CD14-positive monocyte (primary cell): ENCODE data around the gene A4GNT. TPM values are rescaled to one million over a fixed set of nuclear protein-coding genes. Genes with fewer than 3 reads are reported as not detected.

Experiments used
- DNase-seq, 3 donors: peaks; one replicate each; pipeline ENCODE4 v3.0.0-alpha.2; 2011 to 2022
- H2AFZ ChIP-seq: 2 replicates; pipeline ENCODE4 v1.6.0; 2012; ENCODE audit warnings: mild to moderate bottlenecking, low read depth, low read length, inconsistent platforms; ENCODE audit not compliant: insufficient read depth, poor library complexity, severe bottlenecking
- H3K27ac ChIP-seq, 2 donors: 1 replicate in 1 of 2; 2 replicates in 1 of 2; pipeline ENCODE4 v1.5.1; 2012 to 2013; ENCODE audit warnings: low read length in 2 of 2, control low read depth in 1 of 2, inconsistent platforms in 1 of 2, low read depth in 1 of 2, mild to moderate bottlenecking in 1 of 2
- H3K27me3 ChIP-seq, 2 donors: one replicate each; pipeline versions ENCODE4 v1.6.0 to v1.6.1; 2011 to 2013; ENCODE audit warnings: low read length in 2 of 2; ENCODE audit not compliant: control insufficient read depth in 2 of 2, insufficient read depth in 2 of 2
- H3K36me3 ChIP-seq, 2 donors: replicated peaks in 1 of 2; 1 replicate in 1 of 2; 2 replicates in 1 of 2; pipeline versions ENCODE4 v1.5.1 to v1.6.1; 2012 to 2013; ENCODE audit warnings: low read length in 2 of 2, control low read depth in 1 of 2, inconsistent platforms in 1 of 2, mild to moderate bottlenecking in 1 of 2; ENCODE audit not compliant: insufficient read depth in 2 of 2, control insufficient read depth in 1 of 2
- H3K4me1 ChIP-seq, 2 donors: 1 replicate in 1 of 2; 2 replicates in 1 of 2; pipeline versions ENCODE4 v1.5.1 to v1.6.1; 2012 to 2013; ENCODE audit warnings: low read length in 2 of 2, control low read depth in 1 of 2, inconsistent platforms in 1 of 2, mild to moderate bottlenecking in 1 of 2, moderate library complexity in 1 of 2; ENCODE audit not compliant: insufficient read depth in 2 of 2, control insufficient read depth in 1 of 2
- H3K4me2 ChIP-seq: replicated peaks from 2 replicates; pipeline ENCODE3; 2012; ENCODE audit warnings: low read length, moderate library complexity, mild to moderate bottlenecking; ENCODE audit not compliant: poor library complexity, severe bottlenecking; ENCODE audit errors: extremely low read depth
- H3K4me3 ChIP-seq, 3 experiments: fragments of 200-600 bp in 1 of 3; sonication (generic) in 1 of 3; replicated peaks in 1 of 3; 1 replicate in 2 of 3; 2 replicates in 1 of 3; pipeline ENCODE4 v1.5.1; 2011 to 2013; ENCODE audit warnings: low read length in 3 of 3, mild to moderate bottlenecking in 3 of 3, control low read depth in 2 of 3, low read depth in 2 of 3, inconsistent platforms in 1 of 3, moderate library complexity in 1 of 3
- H3K79me2 ChIP-seq: 2 replicates; pipeline ENCODE4 v1.6.0; 2012; ENCODE audit warnings: mild to moderate bottlenecking, control low read depth, inconsistent platforms, low read length, moderate library complexity; ENCODE audit not compliant: insufficient read depth
- H3K9ac ChIP-seq: 2 replicates; pipeline ENCODE4 v1.6.0; 2017; ENCODE audit warnings: low read length, mild to moderate bottlenecking; ENCODE audit not compliant: insufficient read depth, poor library complexity, severe bottlenecking
- H3K9me3 ChIP-seq, 2 donors: replicated peaks in 1 of 2; 1 replicate in 1 of 2; 2 replicates in 1 of 2; pipeline versions ENCODE4 v1.5.1 to v1.6.1; 2012 to 2013; ENCODE audit warnings: low read length in 2 of 2, control low read depth in 1 of 2; ENCODE audit not compliant: control insufficient read depth in 1 of 2, insufficient read depth in 1 of 2
- H4K20me1 ChIP-seq: 2 replicates; pipeline ENCODE4 v1.6.0; 2012; ENCODE audit warnings: mild to moderate bottlenecking, low read length, control low read depth, moderate library complexity; ENCODE audit not compliant: insufficient read depth
- H3K27ac Mint-ChIP-seq, 7 donors: one replicate each; pipeline ENCODE4 v1.8.0; 2020; ENCODE audit warnings: mild to moderate bottlenecking in 7 of 7, mixed read lengths in 7 of 7, moderate library complexity in 6 of 7, inconsistent platforms in 2 of 7
- H3K27me3 Mint-ChIP-seq, 3 donors: one replicate each; pipeline ENCODE4 v1.8.0; 2021 to 2022; ENCODE audit warnings: low read depth in 3 of 3, mild to moderate bottlenecking in 3 of 3, mixed read lengths in 3 of 3, moderate library complexity in 3 of 3, inconsistent platforms in 1 of 3
- H3K36me3 Mint-ChIP-seq, 2 donors: one replicate each; pipeline ENCODE4 v1.8.0; 2020; ENCODE audit warnings: mixed read lengths in 2 of 2, inconsistent platforms in 1 of 2, mild to moderate bottlenecking in 1 of 2
- H3K4me1 Mint-ChIP-seq: one replicate; pipeline ENCODE4 v1.8.0; 2020; ENCODE audit warnings: mild to moderate bottlenecking, mixed read lengths
- H3K4me3 Mint-ChIP-seq, 2 donors: one replicate each; pipeline ENCODE4 v1.8.0; 2020; ENCODE audit warnings: mild to moderate bottlenecking in 2 of 2, mixed read lengths in 2 of 2, moderate library complexity in 1 of 2
- H3K9me3 Mint-ChIP-seq, 7 donors: one replicate each; pipeline ENCODE4 v1.8.0; 2020 to 2022; ENCODE audit warnings: mixed read lengths in 7 of 7, mild to moderate bottlenecking in 6 of 7, moderate library complexity in 6 of 7, inconsistent platforms in 2 of 7
- WGBS: methylation state at CpG from one replicate; pipeline ENCODE4 v1.1.5; 2013; ENCODE audit warnings: missing lambda C conversion rate; ENCODE audit not compliant: insufficient coverage; 5-methylcytosine and 5-hydroxymethylcytosine counted together
- intact Hi-C, 2 donors: fragments of 100-400 bp; cut with micrococcal nuclease; formaldehyde crosslinking; loops; one replicate each; pipeline versions ENCODE4 v1.15.0 to v1.15.1; 2023
- polyA plus RNA-seq, 3 donors: library from polyadenylated mRNA; depleted of rRNA in 1 of 3; unstranded in 2 of 3; stranded (reverse) in 1 of 3; fragments of 300-500 nt in 2 of 3; fragments of >200 nt in 1 of 3; fragmentation: Illumina TruSeq in 2 of 3; gene quantifications; 1 replicate in 2 of 3; 2 replicates in 1 of 3; pipeline ENCODE4 v1.2.3, GENCODE V29; 2012 to 2021
- TF ChIP-seq, protein P1 (sequence below): fragments of 200-600 bp; IDR thresholded peaks from one replicate; pipeline ENCODE4 v1.8.0; 2022; ENCODE audit warnings: antibody characterized with exemption, mild to moderate bottlenecking

Gene A4GNT
- polyA plus RNA-seq, 3 donors: not detected

DNA sequence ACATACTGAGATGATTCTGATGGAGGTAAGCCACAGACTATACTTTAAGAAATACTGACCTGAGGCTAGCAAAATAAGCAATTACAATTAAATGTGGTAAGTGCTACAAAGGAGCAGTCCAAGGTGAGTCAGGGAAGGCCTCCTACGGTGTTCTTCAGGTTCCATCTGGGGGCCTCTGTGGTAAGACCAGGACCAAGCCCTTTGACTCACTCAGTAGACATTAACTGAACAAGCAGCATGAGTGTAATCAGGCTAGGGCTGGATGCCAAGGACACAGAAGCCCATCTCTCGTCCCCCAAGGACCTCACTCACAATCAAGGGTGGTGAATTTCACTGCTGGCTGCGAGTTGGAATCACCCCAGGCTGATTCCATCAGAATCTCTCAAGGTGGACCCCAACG is 54.1 kb downstream of the A4GNT start:
- no peak overlapping the region for H3K27ac Mint-ChIP-seq
- Histone ChIP-seq H3K4me2 (no peak overlapping the region), H3K4me3 (no peak overlapping the region), H3K27ac (no peak overlapping the region), H3K27me3 (no peaks in the 10 kb centered on the region), H3K9me3 (no peaks in the 10 kb centered on the region), H2AFZ (no peak overlapping the region), H3K4me1 (peaks cover 18 to 34% of the 10 kb centered on the region in 2 donors), H3K9ac (no peak overlapping the region), H4K20me1 (no peaks in the 10 kb centered on the region), H3K79me2 (no peaks in the 10 kb centered on the region), H3K36me3 (no peaks in the 10 kb centered on the region)
- TF ChIP-seq, protein P1, sequence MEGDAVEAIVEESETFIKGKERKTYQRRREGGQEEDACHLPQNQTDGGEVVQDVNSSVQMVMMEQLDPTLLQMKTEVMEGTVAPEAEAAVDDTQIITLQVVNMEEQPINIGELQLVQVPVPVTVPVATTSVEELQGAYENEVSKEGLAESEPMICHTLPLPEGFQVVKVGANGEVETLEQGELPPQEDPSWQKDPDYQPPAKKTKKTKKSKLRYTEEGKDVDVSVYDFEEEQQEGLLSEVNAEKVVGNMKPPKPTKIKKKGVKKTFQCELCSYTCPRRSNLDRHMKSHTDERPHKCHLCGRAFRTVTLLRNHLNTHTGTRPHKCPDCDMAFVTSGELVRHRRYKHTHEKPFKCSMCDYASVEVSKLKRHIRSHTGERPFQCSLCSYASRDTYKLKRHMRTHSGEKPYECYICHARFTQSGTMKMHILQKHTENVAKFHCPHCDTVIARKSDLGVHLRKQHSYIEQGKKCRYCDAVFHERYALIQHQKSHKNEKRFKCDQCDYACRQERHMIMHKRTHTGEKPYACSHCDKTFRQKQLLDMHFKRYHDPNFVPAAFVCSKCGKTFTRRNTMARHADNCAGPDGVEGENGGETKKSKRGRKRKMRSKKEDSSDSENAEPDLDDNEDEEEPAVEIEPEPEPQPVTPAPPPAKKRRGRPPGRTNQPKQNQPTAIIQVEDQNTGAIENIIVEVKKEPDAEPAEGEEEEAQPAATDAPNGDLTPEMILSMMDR: no peak
- no peak overlapping the region for H3K4me3 Mint-ChIP-seq
- intact Hi-C loops: loop anchor here (10.0 kb wide), 2 partner anchors 337 to 847 kb away; no protein-coding TSS in a partner anchor
- no peak for DNase-seq
- peaks cover 0 to 3% (median 0%) of the 10 kb centered on the region in 3 donors for H3K27me3 Mint-ChIP-seq
- WGBS: 100% methylated on average over 2 of the region's 4 CpGs
- H3K36me3 Mint-ChIP-seq: peaks cover 1 to 22% of the 10 kb centered on the region in 2 donors
- peaks cover 0 to 3% (median 0%) of the 10 kb centered on the region in 7 donors for H3K9me3 Mint-ChIP-seq
- peaks cover 26% of the 10 kb centered on the region for H3K4me1 Mint-ChIP-seq

Other genes with a start within 250 kb of the A4GNT start
- not detected for gene CLDN18, start 122.2 kb downstream of the A4GNT start, polyA plus RNA-seq
- gene DZIP1L, start 16.8 kb downstream of the A4GNT start, polyA plus RNA-seq: 1 to 10 TPM in 1 of 3 donors, under 1 TPM in 2; 0.50 to 1.8 (median 0.52) TPM
- 1 to 10 TPM; 4.8 to 7.5 (median 5.6) TPM for gene DBR1, start 42.5 kb upstream of the A4GNT start, polyA plus RNA-seq
- 10 to 100 TPM; 34.3 to 43.9 (median 42.0) TPM for gene ARMC8, start 54.9 kb upstream of the A4GNT start, polyA plus RNA-seq
- under 1 TPM in 1 of 3 donors, not detected in 2; 0.04 TPM for gene NME9, start 197.5 kb upstream of the A4GNT start, polyA plus RNA-seq
- gene MRAS, start 216.2 kb upstream of the A4GNT start, polyA plus RNA-seq: 10 to 100 TPM in 1 of 3 donors, 1 to 10 TPM in 2; 6.2 to 13.2 (median 8.3) TPM